Renal cortical epithelial cell (primary cell): ENCODE measurements around the gene IQGAP2. TPM values are rescaled to one million over a fixed set of nuclear protein-coding genes. Genes with fewer than 3 reads are reported as not detected.
"Not testable (repeated sequence)": the region's sequence is repeated elsewhere in the genome, so short reads cannot be mapped to it uniquely, and the experiment has no call there.

Experiments
- DNase-seq: peaks from one replicate; pipeline ENCODE4 v3.0.0-alpha.2; 2011; ENCODE audit warnings: low read depth
- total RNA-seq: library from RNA; depleted of rRNA; stranded (reverse); fragments of >200 nt; gene quantifications from 2 replicates; pipeline ENCODE4 v1.2.3, GENCODE V29; 2014

Gene IQGAP2
- total RNA-seq, 1 donor from 2014 or later = 0.30 TPM

- no peak for DNase-seq
Measured at GRCh38 chr5:76535577-76535976, 132.5 kb downstream of the IQGAP2 start.

GRCh38 chr5:76537073-76537543, 134.0 kb downstream of the IQGAP2 start:
- no peak for DNase-seq

GRCh38 chr5:76542241-76542640, 139.2 kb downstream of the IQGAP2 start:
- no peak for DNase-seq

- DNase-seq = no peak
Measured at GRCh38 chr5:76542887-76543690, 140.0 kb downstream of the IQGAP2 start.

GRCh38 chr5:76544268-76544926, 141.3 kb downstream of the IQGAP2 start:
- peak; percentile 43 for DNase-seq

- no peak for DNase-seq
Measured at GRCh38 chr5:76545184-76545583, 142.1 kb downstream of the IQGAP2 start.

GRCh38 chr5:76546497-76547102, 143.5 kb downstream of the IQGAP2 start:
- no peak for DNase-seq

GRCh38 chr5:76547242-76547890, 144.3 kb downstream of the IQGAP2 start:
- DNase-seq = no peak

- DNase-seq = no peak
Measured at GRCh38 chr5:76547891-76548524, 144.9 kb downstream of the IQGAP2 start.

- no peak for DNase-seq
Measured at GRCh38 chr5:76548525-76549229, 145.6 kb downstream of the IQGAP2 start.

- not testable (repeated sequence) for DNase-seq
Measured at GRCh38 chr5:76550881-76551280, 147.8 kb downstream of the IQGAP2 start.

- no peak for DNase-seq
Measured at GRCh38 chr5:76552546-76552945, 149.5 kb downstream of the IQGAP2 start.

GRCh38 chr5:76553251-76553650, 150.2 kb downstream of the IQGAP2 start:
- no peak for DNase-seq

- DNase-seq = no peak
Measured at GRCh38 chr5:76555114-76555513, 152.0 kb downstream of the IQGAP2 start.

GRCh38 chr5:76555717-76556116, 152.6 kb downstream of the IQGAP2 start:
- no peak for DNase-seq

GRCh38 chr5:76556511-76557221, 153.6 kb downstream of the IQGAP2 start:
- no peak for DNase-seq

- DNase-seq = no peak
Measured at GRCh38 chr5:76560952-76561891, 158.1 kb downstream of the IQGAP2 start.

GRCh38 chr5:76561959-76562358, 158.9 kb downstream of the IQGAP2 start:
- no peak for DNase-seq

GRCh38 chr5:76565009-76565408, 161.9 kb downstream of the IQGAP2 start:
- no peak for DNase-seq
